Neural progenitor cell (in vitro differentiated cells): ENCODE measurements around the gene KIF5B. TPM values are rescaled to one million over a fixed set of nuclear protein-coding genes. Genes with fewer than 3 reads are reported as not detected.

Experiments used
- DNase-seq: peaks from one replicate; pipeline ENCODE4 v3.0.0-alpha.2; 2016; ENCODE audit warnings: low spot score
- H2AFZ ChIP-seq: fragments of 200-600 bp; sonication (generic); replicated peaks from 2 replicates; pipeline ENCODE4 v1.6.1; 2016; ENCODE audit warnings: antibody characterized with exemption
- H3F3A ChIP-seq: fragments of 200-600 bp; sonication (generic); 2 replicates; pipeline ENCODE4 v1.6.1; 2016; ENCODE audit warnings: antibody characterized with exemption, low read depth
- H3K27ac ChIP-seq: fragments of 200-600 bp; sonication (generic); 2 replicates; pipeline ENCODE4 v1.5.1; 2016; ENCODE audit warnings: mild to moderate bottlenecking
- H3K27me3 ChIP-seq: fragments of 200-600 bp; sonication (generic); 2 replicates; pipeline ENCODE4 v1.6.1; 2016; ENCODE audit warnings: mild to moderate bottlenecking, moderate library complexity
- H3K36me3 ChIP-seq: fragments of 200-600 bp; sonication (generic); 2 replicates; pipeline ENCODE4 v1.5.1; 2016
- H3K4me1 ChIP-seq: fragments of 200-600 bp; sonication (generic); 2 replicates; pipeline ENCODE4 v1.6.1; 2016; ENCODE audit warnings: mixed run types
- H3K4me2 ChIP-seq: fragments of 200-600 bp; sonication (generic); 2 replicates; pipeline ENCODE4 v1.6.1; 2016
- H3K4me3 ChIP-seq: fragments of 200-600 bp; sonication (generic); 2 replicates; pipeline ENCODE4 v1.5.1; 2016
- H3K79me2 ChIP-seq: fragments of 200-600 bp; sonication (generic); 2 replicates; pipeline ENCODE4 v1.6.1; 2016; ENCODE audit warnings: low read depth
- H3K9ac ChIP-seq: fragments of 200-600 bp; sonication (generic); 2 replicates; pipeline ENCODE4 v1.6.1; 2016
- H3K9me3 ChIP-seq: fragments of 200-600 bp; sonication (generic); 2 replicates; pipeline ENCODE4 v1.5.1; 2016; ENCODE audit warnings: low read depth
- H4K20me1 ChIP-seq: fragments of 200-600 bp; sonication (generic); 2 replicates; pipeline ENCODE4 v1.6.1; 2016; ENCODE audit warnings: low read depth
- H3K27ac Mint-ChIP-seq: 3 replicates; pipeline ENCODE4 v1.8.0; 2021; ENCODE audit warnings: mixed read lengths
- H3K27me3 Mint-ChIP-seq: 2 replicates; pipeline ENCODE4 v1.8.0; 2022; ENCODE audit warnings: low read depth, mild to moderate bottlenecking, inconsistent platforms, moderate library complexity, mixed read lengths; ENCODE audit not compliant: insufficient read depth
- H3K36me3 Mint-ChIP-seq: 3 replicates; pipeline ENCODE4 v1.8.0; 2021; ENCODE audit warnings: mixed read lengths
- H3K4me1 Mint-ChIP-seq: 3 replicates; pipeline ENCODE4 v1.8.0; 2021; ENCODE audit warnings: mixed read lengths
- H3K4me3 Mint-ChIP-seq: 3 replicates; pipeline ENCODE4 v1.8.0; 2021; ENCODE audit warnings: mild to moderate bottlenecking, moderate library complexity, mixed read lengths
- H3K9me3 Mint-ChIP-seq: 3 replicates; pipeline ENCODE4 v1.8.0; 2020; ENCODE audit warnings: mixed read lengths
- CTCF ChIP-seq: fragments of 200-600 bp; sonication (generic); IDR thresholded peaks from 2 replicates; pipeline ENCODE4 v1.5.1; 2017; ENCODE audit warnings: antibody characterized with exemption, mild to moderate bottlenecking
- EZH2 ChIP-seq: fragments of 200-600 bp; sonication (generic); IDR thresholded peaks from 2 replicates; pipeline ENCODE4 v1.6.1; 2017; ENCODE audit warnings: antibody characterized with exemption, mild to moderate bottlenecking, moderate library complexity
- EZH2phosphoT487 ChIP-seq: fragments of 200-600 bp; sonication (generic); IDR thresholded peaks from 2 replicates; pipeline ENCODE4 v1.6.1; 2017; ENCODE audit warnings: antibody characterized with exemption
- total RNA-seq: library from RNA; depleted of rRNA; stranded (reverse); fragments of >200 nt; gene quantifications from 2 replicates; pipeline ENCODE4 v1.2.3, GENCODE V29; 2015; ENCODE audit warnings: low replicate concordance

KIF5B gene
- total RNA-seq, 1 donor from 2014 or later, result 131 TPM

- H4K20me1 ChIP-seq, result peaks cover 99% of the 10 kb centered on the region
- DNase-seq, result no peak
Measured at GRCh38 chr10:32050177-32050576, 6.0 kb downstream of the KIF5B start.

GRCh38 chr10:32049113-32049512 lies 7.1 kb downstream of the KIF5B start:
- H3F3A ChIP-seq, result no peaks in the 10 kb centered on the region
- H3K4me3 Mint-ChIP-seq, result no peak overlapping the region
- H3K36me3 ChIP-seq, result peaks cover 7% of the 10 kb centered on the region
- DNase-seq, result no peak
- H3K79me2 ChIP-seq, result peaks cover 100% of the 10 kb centered on the region
- H3K27ac Mint-ChIP-seq, result no peak overlapping the region
- no peak overlapping the region for H3K9ac ChIP-seq
- H3K4me1 ChIP-seq, result peaks cover 40% of the 10 kb centered on the region
- H3K27me3 Mint-ChIP-seq, result no peaks in the 10 kb centered on the region
- no peaks in the 10 kb centered on the region for H3K9me3 Mint-ChIP-seq
- no peak overlapping the region for H2AFZ ChIP-seq
- H3K27ac ChIP-seq, result no peak overlapping the region
- no peak overlapping the region for H3K4me2 ChIP-seq
- H3K4me3 ChIP-seq, result no peak overlapping the region
- peaks cover 43% of the 10 kb centered on the region for H3K36me3 Mint-ChIP-seq
- H3K9me3 ChIP-seq, result no peaks in the 10 kb centered on the region
- H4K20me1 ChIP-seq, result peaks cover 99% of the 10 kb centered on the region
- peaks cover 20% of the 10 kb centered on the region for H3K4me1 Mint-ChIP-seq
- no peaks in the 10 kb centered on the region for H3K27me3 ChIP-seq
- TF ChIP-seq EZH2 (no peak), CTCF (no peak), EZH2phosphoT487 (no peak)

More at GRCh38 chr10:32050177-32050576, 6.0 kb downstream of the KIF5B start:
- H3K9me3 Mint-ChIP-seq, result no peaks in the 10 kb centered on the region
- H3K4me1 Mint-ChIP-seq, result peaks cover 26% of the 10 kb centered on the region
- TF ChIP-seq EZH2 (no peak), CTCF (no peak), EZH2phosphoT487 (no peak)
- Histone ChIP-seq H3K4me1 (peaks cover 40% of the 10 kb centered on the region), H3K27ac (no peak overlapping the region), H3K9me3 (no peaks in the 10 kb centered on the region), H3K27me3 (no peaks in the 10 kb centered on the region), H2AFZ (no peak overlapping the region), H3K4me2 (peak overlapping the region; percentile 90), H3K9ac (no peak overlapping the region), H3K36me3 (peaks cover 4% of the 10 kb centered on the region), H3K4me3 (no peak overlapping the region), H3K79me2 (peaks cover 100% of the 10 kb centered on the region), H3F3A (no peaks in the 10 kb centered on the region)
- H3K36me3 Mint-ChIP-seq, result peaks cover 37% of the 10 kb centered on the region
- no peak overlapping the region for H3K4me3 Mint-ChIP-seq
- no peaks in the 10 kb centered on the region for H3K27me3 Mint-ChIP-seq
- H3K27ac Mint-ChIP-seq, result no peak overlapping the region

- H3F3A ChIP-seq, result no peaks in the 10 kb centered on the region
- no peak overlapping the region for H3K9ac ChIP-seq
- peaks cover 99% of the 10 kb centered on the region for H4K20me1 ChIP-seq
- H3K36me3 Mint-ChIP-seq, result peaks cover 47% of the 10 kb centered on the region
- peaks cover 32% of the 10 kb centered on the region for H3K4me1 ChIP-seq
- TF ChIP-seq EZH2phosphoT487 (no peak), CTCF (no peak), EZH2 (no peak)
- H3K27me3 Mint-ChIP-seq, result no peaks in the 10 kb centered on the region
- H3K36me3 ChIP-seq, result peaks cover 10% of the 10 kb centered on the region
- H3K4me3 ChIP-seq, result no peak overlapping the region
- H3K9me3 ChIP-seq, result no peaks in the 10 kb centered on the region
- DNase-seq, result no peak
- peaks cover 17% of the 10 kb centered on the region for H3K4me1 Mint-ChIP-seq
- H3K27me3 ChIP-seq, result no peaks in the 10 kb centered on the region
- H3K79me2 ChIP-seq, result peaks cover 100% of the 10 kb centered on the region
- H3K4me3 Mint-ChIP-seq, result no peak overlapping the region
- no peaks in the 10 kb centered on the region for H3K9me3 Mint-ChIP-seq
- H3K27ac ChIP-seq, result no peak overlapping the region
- no peak overlapping the region for H2AFZ ChIP-seq
- H3K27ac Mint-ChIP-seq, result no peak overlapping the region
- no peak overlapping the region for H3K4me2 ChIP-seq
Measured at GRCh38 chr10:32048282-32048681, 7.9 kb downstream of the KIF5B start.
